WTC11 (cell line): ENCODE measurements around the gene DDX10. TPM values are rescaled to one million over a fixed set of nuclear protein-coding genes. Genes with fewer than 3 reads are reported as not detected.
A peak's percentile ranks its signal among the peaks of the same experiment; 100 is the strongest.

Experiments
- ATAC-seq: fragments of 200-7000 bp; cut with Tn5 transposase; 2 replicates; pipeline ENCODE4 v1.10.0; 2021; ENCODE audit warnings: mild to moderate bottlenecking, moderate library complexity
- CTCF ChIA-PET: fragments of 300-600 bp; sonication (Branson Sonifier 250); formaldehyde crosslinking; loops from one replicate; lab custom pipeline; 2021; ENCODE audit warnings: antibody characterized with exemption; lab: Charles Lee
- POLR2A ChIA-PET: fragments of 350-600 bp; sonication (Branson Sonifier 250); formaldehyde crosslinking; loops from one replicate; lab custom pipeline; 2021; ENCODE audit warnings: antibody characterized with exemption; lab: Charles Lee
- DNase-seq: peaks from one replicate; pipeline ENCODE4 v3.0.0; 2021; ENCODE audit warnings: low spot score
- H3K27ac Mint-ChIP-seq: 2 replicates; pipeline ENCODE4 v1.8.0; 2021; ENCODE audit warnings: mixed read lengths
- H3K27me3 Mint-ChIP-seq: 2 replicates; pipeline ENCODE4 v1.8.0; 2021; ENCODE audit warnings: low read depth, mild to moderate bottlenecking, moderate library complexity, mixed read lengths
- H3K36me3 Mint-ChIP-seq: 2 replicates; pipeline ENCODE4 v1.8.0; 2021; ENCODE audit warnings: mixed read lengths
- H3K4me1 Mint-ChIP-seq: 2 replicates; pipeline ENCODE4 v1.8.0; 2022; ENCODE audit warnings: mixed read lengths
- H3K4me3 Mint-ChIP-seq: 2 replicates; pipeline ENCODE4 v1.8.0; 2021; ENCODE audit warnings: mild to moderate bottlenecking, moderate library complexity, mixed read lengths
- H3K9me3 Mint-ChIP-seq: 2 replicates; pipeline ENCODE4 v1.8.0; 2021; ENCODE audit warnings: mixed read lengths
- AR ChIP-seq: fragments of 250-450 bp; sonication (Bioruptor Pico); IDR thresholded peaks from 2 replicates; pipeline ENCODE4 v1.9.0; 2021; ENCODE audit warnings: mild to moderate bottlenecking
- ARID4B ChIP-seq: sonication (generic); formaldehyde crosslinking; IDR thresholded peaks from 2 replicates; pipeline ENCODE4 v1.8.0; 2023; ENCODE audit warnings: missing genetic modification reagents, mild to moderate bottlenecking, borderline replicate concordance
- FOXP1 ChIP-seq: sonication (generic); formaldehyde crosslinking; IDR thresholded peaks from 2 replicates; pipeline ENCODE4 v1.8.0; 2022; ENCODE audit warnings: missing genetic modification reagents, mild to moderate bottlenecking, moderate library complexity, borderline replicate concordance
- GTF2I ChIP-seq: fragments of 250-450 bp; sonication (Bioruptor Pico); conservative IDR thresholded peaks from 2 replicates; pipeline ENCODE4 v1.4.0; 2021; ENCODE audit warnings: mild to moderate bottlenecking
- HMGXB4 ChIP-seq: sonication (generic); formaldehyde crosslinking; IDR thresholded peaks from 2 replicates; pipeline ENCODE4 v1.8.1; 2023; ENCODE audit warnings: mild to moderate bottlenecking, moderate library complexity, missing genetic modification reagents
- JUN ChIP-seq: sonication (generic); formaldehyde crosslinking; IDR thresholded peaks from 2 replicates; pipeline ENCODE4 v1.8.0; 2023; ENCODE audit warnings: mild to moderate bottlenecking, missing genetic modification reagents
- MXD4 ChIP-seq: fragments of 250-450 bp; sonication (Bioruptor Pico); IDR thresholded peaks from 2 replicates; pipeline ENCODE4 v1.8.0; 2021; ENCODE audit warnings: mild to moderate bottlenecking, moderate library complexity, borderline replicate concordance
- SP1 ChIP-seq: sonication (generic); formaldehyde crosslinking; conservative IDR thresholded peaks from 2 replicates; pipeline ENCODE4 v1.8.1; 2022; ENCODE audit warnings: missing genetic modification reagents
- TEAD1 ChIP-seq: sonication (generic); formaldehyde crosslinking; IDR thresholded peaks from 2 replicates; pipeline ENCODE4 v1.8.0; 2022; ENCODE audit warnings: mild to moderate bottlenecking, missing genetic modification reagents
- ZMAT4 ChIP-seq: fragments of 250-450 bp; sonication (Bioruptor Pico); IDR thresholded peaks from 2 replicates; pipeline ENCODE4 v1.9.0; 2021; ENCODE audit warnings: mild to moderate bottlenecking
- ZNF121 ChIP-seq: sonication (generic); formaldehyde crosslinking; IDR thresholded peaks from 2 replicates; pipeline ENCODE4 v1.8.0; 2023; ENCODE audit warnings: missing genetic modification reagents
- ZNF138 ChIP-seq: sonication (generic); formaldehyde crosslinking; conservative IDR thresholded peaks from 2 replicates; pipeline ENCODE4 v1.8.1; 2022; ENCODE audit warnings: mild to moderate bottlenecking, moderate library complexity, missing genetic modification reagents
- ZNF512 ChIP-seq: sonication (generic); formaldehyde crosslinking; IDR thresholded peaks from 2 replicates; pipeline ENCODE4 v1.8.1; 2022; ENCODE audit warnings: missing genetic modification reagents, borderline replicate concordance
- total RNA-seq: library from RNA; stranded (reverse); gene quantifications from 3 replicates; pipeline ENCODE4 v1.2.3, GENCODE V29; 2021
- TF ChIP-seq, protein P1 (sequence below): sonication (generic); formaldehyde crosslinking; IDR thresholded peaks from 2 replicates; pipeline ENCODE4 v1.8.0; 2022; ENCODE audit warnings: mild to moderate bottlenecking, missing genetic modification reagents
- TF ChIP-seq, protein P2 (sequence below): sonication (generic); formaldehyde crosslinking; IDR thresholded peaks from 2 replicates; pipeline ENCODE4 v1.8.1; 2022; ENCODE audit warnings: mild to moderate bottlenecking, moderate library complexity, missing genetic modification reagents
- TF ChIP-seq, protein P3 (sequence below): fragments of 250-450 bp; sonication (Bioruptor Pico); IDR thresholded peaks from 2 replicates; pipeline ENCODE4 v1.8.0; 2021; ENCODE audit warnings: mild to moderate bottlenecking

DDX10 gene
- total RNA-seq, 1 experiment from 2014 or later: 56.8 TPM

DNA sequence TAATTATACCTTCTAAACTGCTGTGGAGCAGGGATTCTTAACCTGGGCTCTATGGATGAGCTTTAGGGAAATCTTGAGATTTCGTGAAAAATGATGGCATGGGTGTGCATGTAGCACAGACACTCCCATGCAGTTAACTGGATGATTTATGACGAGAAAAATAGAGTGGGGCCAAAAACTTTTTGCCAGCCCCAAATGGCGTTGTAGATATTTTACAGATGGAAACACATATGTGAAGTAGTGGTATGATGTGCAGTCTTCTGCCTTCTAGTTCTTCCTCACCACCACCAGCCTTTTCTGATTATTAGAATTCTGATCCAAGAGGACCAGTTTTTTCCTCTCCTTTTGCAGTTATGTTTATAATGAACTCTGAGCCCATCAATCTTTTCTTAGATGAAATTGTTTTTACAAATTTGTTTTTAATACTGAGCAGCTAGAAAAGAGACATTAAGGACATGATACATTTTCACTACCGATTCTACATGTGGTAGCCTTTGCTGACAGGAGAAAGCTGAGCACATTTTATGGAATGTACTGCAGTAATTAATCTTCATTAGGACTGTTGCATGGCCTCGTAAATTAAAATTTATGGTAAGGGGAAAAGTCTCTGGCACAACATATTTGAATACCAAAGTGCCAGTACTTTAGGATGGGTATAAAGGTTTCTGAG is 261.4 kb downstream of the DDX10 start (continued):
- TF ChIP-seq ARID4B (CRISPR knock-in tag) (no peak), ZNF138 (CRISPR knock-in tag) (no peak), ZNF121 (CRISPR knock-in tag) (no peak)

DNA sequence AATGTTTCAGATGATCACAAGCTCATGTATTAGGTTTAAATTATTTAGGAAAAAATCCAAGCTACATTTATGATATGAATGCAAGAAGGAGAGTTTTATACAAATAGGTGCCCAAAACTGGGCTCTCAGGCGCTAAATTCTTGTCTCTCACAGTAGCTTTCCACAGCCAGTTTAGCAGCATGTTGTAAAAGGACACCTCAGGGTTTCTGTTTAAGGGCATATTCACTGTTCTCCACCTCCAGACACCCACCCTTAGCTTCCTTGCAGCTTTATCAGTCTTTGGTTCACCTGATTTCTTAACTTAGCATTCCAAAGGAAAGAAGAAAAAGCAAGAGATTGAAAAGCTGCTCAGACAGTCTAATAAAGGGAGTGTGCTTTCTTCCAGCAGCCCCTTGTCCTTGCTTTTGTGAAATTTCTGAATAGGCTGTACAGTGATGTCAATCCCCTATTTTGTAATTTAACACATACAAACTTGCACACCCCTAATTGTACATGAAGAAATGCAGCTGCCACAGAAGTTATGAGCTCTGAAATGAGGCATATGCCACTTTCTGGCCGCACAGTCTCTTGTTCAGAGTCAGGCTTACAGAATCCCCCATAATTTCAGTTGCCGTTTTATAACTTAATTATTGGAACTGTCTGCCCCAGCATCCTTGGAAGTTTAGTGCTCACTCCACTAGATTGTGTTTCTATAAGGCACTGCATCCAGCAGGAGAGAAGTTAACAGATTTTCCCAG is 262.1 kb downstream of the DDX10 start:
- Mint-ChIP-seq H3K4me1 (peaks cover 28% of the 10 kb centered on the region), H3K4me3 (no peak overlapping the region), H3K9me3 (no peaks in the 10 kb centered on the region), H3K36me3 (no peaks in the 10 kb centered on the region), H3K27me3 (no peaks in the 10 kb centered on the region), H3K27ac (no peak overlapping the region)
- POLR2A ChIA-PET: interaction anchor here (0.6 kb wide), 1 partner anchor 70 kb away, joined by 6 read pairs; no protein-coding TSS in a partner anchor
- peak; percentile 36; the same call in 1 of the 2 replicates for ATAC-seq
- CTCF ChIA-PET: interaction anchor here (0.7 to 1.2 kb wide), 2 partner anchors 192 to 1019 kb away, joined by 3 to 4 read pairs; no protein-coding TSS in a partner anchor
- no peak for DNase-seq
- TF ChIP-seq JUN (CRISPR knock-in tag) (no peak), GTF2I (CRISPR knock-in tag) (no peak), ZNF512 (CRISPR knock-in tag) (no peak), TEAD1 (CRISPR knock-in tag) (no peak), FOXP1 (no peak), AR (CRISPR knock-in tag) (no peak), SP1 (no peak), ZMAT4 (CRISPR knock-in tag) (no peak), MXD4 (CRISPR knock-in tag) (no peak), HMGXB4 (CRISPR knock-in tag) (no peak)
- TF ChIP-seq, protein P1, sequence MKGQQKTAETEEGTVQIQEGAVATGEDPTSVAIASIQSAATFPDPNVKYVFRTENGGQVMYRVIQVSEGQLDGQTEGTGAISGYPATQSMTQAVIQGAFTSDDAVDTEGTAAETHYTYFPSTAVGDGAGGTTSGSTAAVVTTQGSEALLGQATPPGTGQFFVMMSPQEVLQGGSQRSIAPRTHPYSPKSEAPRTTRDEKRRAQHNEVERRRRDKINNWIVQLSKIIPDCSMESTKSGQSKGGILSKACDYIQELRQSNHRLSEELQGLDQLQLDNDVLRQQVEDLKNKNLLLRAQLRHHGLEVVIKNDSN: no peak
- TF ChIP-seq, protein P2, sequence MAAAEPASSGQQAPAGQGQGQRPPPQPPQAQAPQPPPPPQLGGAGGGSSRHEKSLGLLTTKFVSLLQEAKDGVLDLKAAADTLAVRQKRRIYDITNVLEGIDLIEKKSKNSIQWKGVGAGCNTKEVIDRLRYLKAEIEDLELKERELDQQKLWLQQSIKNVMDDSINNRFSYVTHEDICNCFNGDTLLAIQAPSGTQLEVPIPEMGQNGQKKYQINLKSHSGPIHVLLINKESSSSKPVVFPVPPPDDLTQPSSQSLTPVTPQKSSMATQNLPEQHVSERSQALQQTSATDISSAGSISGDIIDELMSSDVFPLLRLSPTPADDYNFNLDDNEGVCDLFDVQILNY (CRISPR knock-in tag): no peak
- TF ChIP-seq, protein P3, sequence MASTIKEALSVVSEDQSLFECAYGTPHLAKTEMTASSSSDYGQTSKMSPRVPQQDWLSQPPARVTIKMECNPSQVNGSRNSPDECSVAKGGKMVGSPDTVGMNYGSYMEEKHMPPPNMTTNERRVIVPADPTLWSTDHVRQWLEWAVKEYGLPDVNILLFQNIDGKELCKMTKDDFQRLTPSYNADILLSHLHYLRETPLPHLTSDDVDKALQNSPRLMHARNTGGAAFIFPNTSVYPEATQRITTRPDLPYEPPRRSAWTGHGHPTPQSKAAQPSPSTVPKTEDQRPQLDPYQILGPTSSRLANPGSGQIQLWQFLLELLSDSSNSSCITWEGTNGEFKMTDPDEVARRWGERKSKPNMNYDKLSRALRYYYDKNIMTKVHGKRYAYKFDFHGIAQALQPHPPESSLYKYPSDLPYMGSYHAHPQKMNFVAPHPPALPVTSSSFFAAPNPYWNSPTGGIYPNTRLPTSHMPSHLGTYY (CRISPR knock-in tag): no peak
